ENCODE measurements around the gene ZCCHC7. TPM values are rescaled to one million over a fixed set of nuclear protein-coding genes. Genes with fewer than 3 reads are reported as not detected.

ZCCHC7 gene
- total RNA-seq, 1 experiment from 2014 or later: 12.4 TPM

GRCh38 chr9:37243588-37244345 lies 123.4 kb downstream of the ZCCHC7 start:
- Histone ChIP-seq H3K9me3 (replicated peaks) (no peaks in the 10 kb centered on the region), H3K27me3 (replicated peaks) (no peaks in the 10 kb centered on the region), H3K36me3 (no peaks in the 10 kb centered on the region), H3K4me3 (no peak overlapping the region), H3K27ac (no peak overlapping the region), H3K4me1 (replicated peaks) (no peaks in the 10 kb centered on the region)
- DNase-seq (ENCODE audit: low read depth in 1 of 2, low spot score in 2 of 2): no peak

DNA sequence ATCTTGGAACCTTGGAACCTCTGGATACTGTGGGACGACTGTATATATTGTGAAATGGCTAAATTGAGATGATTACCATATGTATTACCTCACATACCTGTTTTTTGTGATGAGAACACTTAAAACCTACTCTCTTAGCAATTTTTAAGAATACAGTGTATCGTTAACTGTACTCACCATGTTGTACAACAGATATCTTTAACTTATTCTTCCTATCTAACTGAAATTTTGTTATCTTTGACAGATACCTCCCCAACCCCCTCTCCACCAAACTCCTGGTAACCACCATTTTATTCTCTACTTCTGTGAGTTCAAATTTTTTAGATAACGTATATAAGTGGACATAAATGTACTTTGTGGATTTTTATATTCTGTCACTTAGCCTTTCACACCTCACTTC lies 126.5 kb downstream of the ZCCHC7 start:
- no peaks in the 10 kb centered on the region for H3K4me1 ChIP-seq (replicated peaks)
- no peaks in the 10 kb centered on the region for H3K27me3 ChIP-seq (replicated peaks)
- H3K9me3 ChIP-seq (replicated peaks): no peaks in the 10 kb centered on the region
- DNase-seq (ENCODE audit: low read depth in 1 of 2, low spot score in 2 of 2): no peak
- H3K4me3 ChIP-seq: no peak overlapping the region
- H3K27ac ChIP-seq: no peak overlapping the region
- no peaks in the 10 kb centered on the region for H3K36me3 ChIP-seq

GRCh38 chr9:37248651-37249163 lies 128.3 kb downstream of the ZCCHC7 start:
- Histone ChIP-seq H3K27ac (no peak overlapping the region), H3K4me3 (no peak overlapping the region), H3K36me3 (no peaks in the 10 kb centered on the region), H3K27me3 (replicated peaks) (no peaks in the 10 kb centered on the region), H3K9me3 (replicated peaks) (no peaks in the 10 kb centered on the region), H3K4me1 (replicated peaks) (no peaks in the 10 kb centered on the region)
- DNase-seq (ENCODE audit: low read depth in 1 of 2, low spot score in 2 of 2): no peak

DNA sequence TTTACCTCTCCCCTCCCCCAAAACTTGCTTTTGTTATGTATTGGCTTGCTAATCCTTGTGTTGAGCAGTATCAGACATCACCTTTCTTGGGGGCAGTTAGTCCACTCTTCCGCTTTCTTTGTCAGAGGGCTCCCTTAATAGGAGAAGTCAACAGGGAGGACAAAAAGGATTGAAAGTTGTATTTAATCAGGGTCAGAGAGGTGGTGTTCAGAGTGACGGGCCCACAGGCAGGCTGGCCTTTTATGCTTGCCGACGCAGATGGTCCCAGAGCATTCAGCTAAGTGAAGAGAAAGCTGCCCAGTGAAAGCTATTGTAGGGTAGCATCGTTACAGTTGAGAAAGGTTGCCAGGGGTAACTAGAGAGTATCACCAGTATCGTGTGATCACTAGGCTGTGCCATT lies 131.1 kb downstream of the ZCCHC7 start:
- no peak for DNase-seq (ENCODE audit: low read depth in 1 of 2, low spot score in 2 of 2)

GRCh38 chr9:37253377-37253937 lies 133.1 kb downstream of the ZCCHC7 start:
- no peaks in the 10 kb centered on the region for H3K9me3 ChIP-seq (replicated peaks)
- no peak for DNase-seq (ENCODE audit: low read depth in 1 of 2, low spot score in 2 of 2)

More for the DNA sequence above, 131.1 kb downstream of the ZCCHC7 start:
- no peaks in the 10 kb centered on the region for H3K27me3 ChIP-seq (replicated peaks)
- H3K4me3 ChIP-seq: no peak overlapping the region
- H3K36me3 ChIP-seq: no peaks in the 10 kb centered on the region
- no peaks in the 10 kb centered on the region for H3K9me3 ChIP-seq (replicated peaks)
- H3K27ac ChIP-seq: no peak overlapping the region
- H3K4me1 ChIP-seq (replicated peaks): no peaks in the 10 kb centered on the region

DNA sequence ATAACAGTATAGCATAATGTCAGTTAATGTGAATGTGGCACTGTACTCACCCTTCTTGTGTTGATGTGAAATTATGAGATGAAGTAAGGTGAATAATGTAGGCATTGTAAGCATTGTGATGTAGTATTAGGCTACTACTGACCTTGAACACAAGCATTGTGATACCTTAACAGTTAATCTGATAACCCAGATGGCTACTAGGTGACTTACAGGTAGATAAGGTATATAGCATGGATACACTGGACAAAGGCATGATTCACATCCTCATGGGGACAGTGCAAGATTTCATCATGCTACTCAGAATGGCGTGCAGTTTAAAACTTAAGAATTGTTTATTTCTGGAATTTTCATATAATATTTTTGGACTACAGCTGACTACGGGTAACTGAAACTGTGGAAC lies 134.8 kb downstream of the ZCCHC7 start:
- Histone ChIP-seq H3K9me3 (replicated peaks) (no peaks in the 10 kb centered on the region), H3K36me3 (no peaks in the 10 kb centered on the region), H3K27ac (no peak overlapping the region), H3K4me3 (no peak overlapping the region), H3K27me3 (replicated peaks) (no peaks in the 10 kb centered on the region), H3K4me1 (replicated peaks) (no peaks in the 10 kb centered on the region)
- no peak for DNase-seq (ENCODE audit: low read depth in 1 of 2, low spot score in 2 of 2)

More at GRCh38 chr9:37253377-37253937, 133.1 kb downstream of the ZCCHC7 start:
- Histone ChIP-seq H3K4me3 (no peak overlapping the region), H3K4me1 (replicated peaks) (no peaks in the 10 kb centered on the region), H3K27me3 (replicated peaks) (no peaks in the 10 kb centered on the region), H3K27ac (no peak overlapping the region), H3K36me3 (no peaks in the 10 kb centered on the region)

DNA sequence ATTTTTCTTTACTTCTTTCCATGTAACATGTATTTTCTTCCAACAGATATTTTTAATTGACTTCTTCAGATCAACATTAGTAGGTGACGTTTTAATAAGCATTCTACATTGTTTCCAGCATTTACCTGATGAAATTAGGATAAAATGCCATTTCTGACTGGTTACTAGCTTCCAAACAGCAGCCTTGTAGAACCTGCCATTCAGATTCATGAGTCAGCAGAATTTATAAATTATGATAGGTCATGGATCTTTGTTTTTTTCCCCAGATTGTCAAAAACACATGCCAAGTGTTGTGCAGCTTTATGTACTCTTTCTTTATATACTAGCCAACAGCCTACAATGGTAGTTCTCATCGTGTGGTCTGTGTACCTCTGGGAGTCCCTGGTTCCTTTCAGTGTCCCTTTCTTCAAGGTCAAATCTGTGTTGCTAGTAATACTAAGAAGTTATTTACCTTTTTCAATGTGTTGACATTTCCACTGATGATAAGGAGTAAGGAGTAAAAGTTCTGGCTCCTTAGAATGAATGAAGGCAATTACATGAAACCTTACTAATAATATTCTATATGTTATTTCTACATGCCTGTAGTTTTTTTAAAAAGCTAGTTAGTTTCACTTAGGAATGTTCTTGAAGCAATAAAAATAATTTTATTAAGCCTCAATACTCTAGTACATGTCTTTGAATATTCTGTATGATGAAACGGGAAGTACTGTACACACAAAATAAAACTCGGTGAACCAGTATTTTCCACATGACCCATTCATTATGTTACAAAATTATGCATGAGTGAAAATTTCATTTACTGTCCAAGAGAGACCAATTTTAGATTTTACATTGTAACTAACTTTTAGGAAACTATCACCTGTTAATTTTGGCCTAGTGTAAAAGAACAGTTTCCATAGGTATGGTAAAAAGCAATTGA lies 135.8 kb downstream of the ZCCHC7 start:
- H3K27me3 ChIP-seq (replicated peaks): no peaks in the 10 kb centered on the region
- H3K9me3 ChIP-seq (replicated peaks): no peaks in the 10 kb centered on the region
- no peak overlapping the region for H3K27ac ChIP-seq
- H3K4me3 ChIP-seq: no peak overlapping the region
- H3K4me1 ChIP-seq (replicated peaks): no peaks in the 10 kb centered on the region
- no peak for DNase-seq (ENCODE audit: low read depth in 1 of 2, low spot score in 2 of 2)
- H3K36me3 ChIP-seq: no peaks in the 10 kb centered on the region

DNA sequence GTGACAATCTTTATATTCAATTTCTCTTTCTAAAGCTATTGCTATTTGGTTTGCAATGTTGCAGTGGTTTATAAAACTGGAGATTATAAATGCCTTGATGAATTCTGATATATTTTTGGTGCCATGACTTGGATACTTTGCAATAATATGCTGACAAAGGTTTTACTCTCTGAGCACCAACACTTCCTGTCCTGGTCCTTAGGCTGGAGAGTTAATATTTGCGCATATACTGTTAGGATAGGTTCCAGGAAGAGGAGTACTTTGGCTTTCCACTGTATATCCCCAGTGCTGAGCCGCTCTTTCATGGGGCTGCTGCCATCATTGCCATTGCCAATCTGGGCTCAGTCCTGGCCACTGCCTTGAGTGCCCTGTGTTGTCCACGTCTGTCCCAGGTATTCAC lies 139.6 kb downstream of the ZCCHC7 start:
- no peaks in the 10 kb centered on the region for H3K36me3 ChIP-seq
- H3K4me1 ChIP-seq (replicated peaks): no peaks in the 10 kb centered on the region
- no peak overlapping the region for H3K27ac ChIP-seq
- no peak for DNase-seq (ENCODE audit: low read depth in 1 of 2, low spot score in 2 of 2)
- H3K9me3 ChIP-seq (replicated peaks): no peaks in the 10 kb centered on the region
- no peaks in the 10 kb centered on the region for H3K27me3 ChIP-seq (replicated peaks)
- no peak overlapping the region for H3K4me3 ChIP-seq

DNA sequence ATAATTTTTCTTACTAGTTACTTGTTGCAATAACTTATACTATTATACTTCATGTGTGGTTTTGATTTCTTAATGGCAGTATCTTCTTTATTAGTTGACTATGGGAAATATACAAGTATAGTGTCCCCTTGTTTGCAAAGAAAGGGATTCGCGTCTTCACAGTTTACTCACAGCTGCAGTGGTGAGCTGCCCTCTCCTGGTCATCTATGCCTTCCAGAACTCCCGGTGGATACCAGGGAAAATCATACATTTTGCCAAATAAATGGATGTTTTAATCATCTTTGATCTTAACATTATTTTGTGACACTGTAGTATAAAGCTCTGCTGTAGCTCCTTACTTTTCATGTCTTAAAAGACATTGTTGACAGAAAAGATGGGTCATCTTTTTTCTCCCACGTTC lies 142.0 kb downstream of the ZCCHC7 start:
- Histone ChIP-seq H3K9me3 (replicated peaks) (no peaks in the 10 kb centered on the region), H3K36me3 (no peaks in the 10 kb centered on the region), H3K27me3 (replicated peaks) (no peaks in the 10 kb centered on the region), H3K27ac (no peak overlapping the region), H3K4me3 (no peak overlapping the region), H3K4me1 (replicated peaks) (no peaks in the 10 kb centered on the region)
- DNase-seq (ENCODE audit: low read depth in 1 of 2, low spot score in 2 of 2): no peak

- H3K27ac ChIP-seq: no peak overlapping the region
- H3K4me1 ChIP-seq (replicated peaks): no peaks in the 10 kb centered on the region
- no peaks in the 10 kb centered on the region for H3K9me3 ChIP-seq (replicated peaks)
- H3K36me3 ChIP-seq: no peaks in the 10 kb centered on the region
- no peak overlapping the region for H3K4me3 ChIP-seq
- no peak for DNase-seq (ENCODE audit: low read depth in 1 of 2, low spot score in 2 of 2)
- H3K27me3 ChIP-seq (replicated peaks): no peaks in the 10 kb centered on the region
Measured at GRCh38 chr9:37264539-37264938, 144.2 kb downstream of the ZCCHC7 start.

DNA sequence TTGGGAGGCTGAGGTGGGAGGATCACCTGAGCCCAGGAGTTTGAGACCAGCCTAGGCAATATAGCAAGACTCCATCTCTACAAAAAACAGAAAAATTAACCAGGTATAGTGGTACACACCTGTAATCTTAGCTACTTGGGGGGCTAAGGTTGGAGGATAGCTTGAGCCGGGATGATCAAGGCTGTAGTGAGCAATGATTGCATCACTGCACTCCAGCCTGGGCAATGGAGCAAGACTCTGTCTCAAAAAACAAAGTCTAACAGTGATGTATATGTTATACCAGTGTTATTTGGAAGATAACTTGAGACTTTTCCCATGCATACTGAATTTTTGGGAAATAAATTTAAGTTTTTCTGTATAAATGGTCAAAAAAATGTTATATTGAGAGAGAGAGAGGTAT lies 146.3 kb downstream of the ZCCHC7 start:
- H3K36me3 ChIP-seq: no peaks in the 10 kb centered on the region
- H3K4me3 ChIP-seq: no peak overlapping the region
- no peaks in the 10 kb centered on the region for H3K27me3 ChIP-seq (replicated peaks)
- no peak overlapping the region for H3K27ac ChIP-seq
- H3K9me3 ChIP-seq (replicated peaks): no peaks in the 10 kb centered on the region
- peaks cover 3% of the 10 kb centered on the region for H3K4me1 ChIP-seq (replicated peaks)
- DNase-seq (ENCODE audit: low read depth in 1 of 2, low spot score in 2 of 2): no peak

GRCh38 chr9:37269221-37269620 lies 148.8 kb downstream of the ZCCHC7 start:
- no peak overlapping the region for H3K4me3 ChIP-seq
- no peaks in the 10 kb centered on the region for H3K9me3 ChIP-seq (replicated peaks)
- H3K27me3 ChIP-seq (replicated peaks): no peaks in the 10 kb centered on the region
- H3K4me1 ChIP-seq (replicated peaks): peaks cover 5% of the 10 kb centered on the region
- DNase-seq (ENCODE audit: low read depth in 1 of 2, low spot score in 2 of 2): no peak
- H3K36me3 ChIP-seq: no peaks in the 10 kb centered on the region
- no peak overlapping the region for H3K27ac ChIP-seq

DNA sequence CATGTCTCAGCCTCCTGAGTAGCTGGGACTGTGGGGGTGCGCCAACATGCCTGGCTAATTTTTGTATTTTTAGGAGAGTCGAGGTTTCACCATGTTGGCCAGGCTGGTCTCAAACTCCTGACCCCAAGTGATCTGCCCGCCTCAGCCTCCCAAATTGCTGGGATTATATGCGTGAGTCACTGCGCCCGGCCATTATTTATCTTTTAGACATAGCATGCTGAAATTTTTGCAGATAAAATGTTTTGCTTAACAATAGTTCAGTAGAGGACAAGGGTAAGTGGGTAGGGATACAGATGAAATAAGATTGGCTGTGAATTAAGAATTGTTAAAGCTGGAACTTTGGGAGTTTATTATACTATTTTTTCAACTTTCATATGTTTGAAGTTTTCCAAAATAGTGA lies 151.3 kb downstream of the ZCCHC7 start:
- Histone ChIP-seq H3K4me1 (replicated peaks) (peaks cover 5% of the 10 kb centered on the region), H3K36me3 (no peaks in the 10 kb centered on the region), H3K9me3 (replicated peaks) (no peaks in the 10 kb centered on the region), H3K27me3 (replicated peaks) (no peaks in the 10 kb centered on the region), H3K27ac (no peak overlapping the region), H3K4me3 (no peak overlapping the region)
- peak in 1 of 2 experiments; percentile 37 for DNase-seq (ENCODE audit: low read depth in 1 of 2, low spot score in 2 of 2)

DNA sequence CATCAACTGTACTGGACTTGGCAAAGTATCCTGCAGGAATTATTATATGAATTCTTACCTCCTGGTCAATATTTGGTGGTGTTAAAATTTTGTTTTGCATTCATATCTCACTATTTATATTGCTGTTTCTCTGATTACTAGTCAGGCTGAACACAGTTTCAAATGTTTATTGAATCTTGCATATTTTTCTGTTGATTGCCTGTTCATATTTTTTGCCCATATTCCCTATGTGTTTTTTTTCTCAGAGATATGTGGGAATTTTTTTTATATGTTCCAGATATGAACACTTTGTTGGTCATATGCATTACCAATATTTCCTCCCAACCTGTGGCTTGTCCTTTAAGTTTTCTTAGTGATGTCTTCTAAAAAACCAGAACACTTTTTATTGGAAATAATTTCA lies 153.2 kb downstream of the ZCCHC7 start:
- H3K9me3 ChIP-seq (replicated peaks): no peaks in the 10 kb centered on the region
- no peaks in the 10 kb centered on the region for H3K36me3 ChIP-seq
- H3K4me3 ChIP-seq: no peak overlapping the region
- no peaks in the 10 kb centered on the region for H3K27me3 ChIP-seq (replicated peaks)
- no peak for DNase-seq (ENCODE audit: low read depth in 1 of 2, low spot score in 2 of 2)
- H3K27ac ChIP-seq: no peak overlapping the region
- peaks cover 5% of the 10 kb centered on the region for H3K4me1 ChIP-seq (replicated peaks)
